ENCODE data around the gene GGACT.
"Not testable (repeated sequence)": the region's sequence is repeated elsewhere in the genome, so short reads cannot be mapped to it uniquely, and the experiment has no call there.

Gene GGACT

GRCh38 chr13:100528353-100528752 is 60.2 kb downstream of the GGACT start:
- no peak for DNase-seq

GRCh38 chr13:100527644-100528043 is 60.9 kb downstream of the GGACT start:
- no peak for DNase-seq

- DNase-seq: no peak
These were observed 62.1 kb downstream of the GGACT start for GRCh38 chr13:100526318-100527000.

- no peak for DNase-seq
These were observed 62.9 kb downstream of the GGACT start for GRCh38 chr13:100525453-100526317.

GRCh38 chr13:100524688-100525087 is 63.9 kb downstream of the GGACT start:
- not testable (repeated sequence) for DNase-seq

- DNase-seq: no peak
These were observed 64.6 kb downstream of the GGACT start for GRCh38 chr13:100523981-100524386.

- DNase-seq: no peak
These were observed 65.2 kb downstream of the GGACT start for GRCh38 chr13:100523411-100523810.

- no peak for DNase-seq
These were observed 65.8 kb downstream of the GGACT start for GRCh38 chr13:100522618-100523309.

- peak; percentile 25 for DNase-seq
These were observed 66.6 kb downstream of the GGACT start for GRCh38 chr13:100521851-100522617.

- DNase-seq: no peak
These were observed 67.4 kb downstream of the GGACT start for GRCh38 chr13:100520936-100521850.

GRCh38 chr13:100519626-100520025 is 69.0 kb downstream of the GGACT start:
- DNase-seq: no peak

- DNase-seq: no peak
These were observed 70.1 kb downstream of the GGACT start for GRCh38 chr13:100518394-100519062.

- no peak for DNase-seq
These were observed 70.9 kb downstream of the GGACT start for GRCh38 chr13:100517728-100518127.

GRCh38 chr13:100517135-100517534 is 71.5 kb downstream of the GGACT start:
- no peak for DNase-seq

GRCh38 chr13:100515410-100515800 is 73.2 kb downstream of the GGACT start:
- no peak for DNase-seq

GRCh38 chr13:100514788-100515409 is 73.7 kb downstream of the GGACT start:
- DNase-seq: peak; percentile 67

- DNase-seq: peak; percentile 58
These were observed 74.5 kb downstream of the GGACT start for GRCh38 chr13:100513987-100514670.

- no peak for DNase-seq
These were observed 75.4 kb downstream of the GGACT start for GRCh38 chr13:100513171-100513570.

GRCh38 chr13:100512422-100512821 is 76.2 kb downstream of the GGACT start:
- no peak for DNase-seq

- no peak for DNase-seq
These were observed 77.1 kb downstream of the GGACT start for GRCh38 chr13:100511466-100511865.

All from NCI-H1436 (cell line).